ENCODE data around the gene CENPS. TPM values are rescaled to one million over a fixed set of nuclear protein-coding genes. Genes with fewer than 3 reads are reported as not detected.
A peak's percentile ranks its signal among the peaks of the same experiment; 100 is the strongest.

The CENPS gene
- total RNA-seq, 1 donor from 2014 or later: 14.1 TPM

- H3K9me3 Mint-ChIP-seq (ENCODE audit: unreplicated experiment): no peaks in the 10 kb centered on the region
- H3K36me3 Mint-ChIP-seq (ENCODE audit: unreplicated experiment): peaks cover 14% of the 10 kb centered on the region
- H3K4me1 Mint-ChIP-seq (ENCODE audit: unreplicated experiment): peaks cover 23% of the 10 kb centered on the region
- H3K27me3 Mint-ChIP-seq (ENCODE audit: unreplicated experiment): no peaks in the 10 kb centered on the region
- no peak for DNase-seq (ENCODE audit: extremely low spot score, unreplicated experiment)
- no peak for TF ChIP-seq CTCF (IDR thresholded peaks at IDR 0.05)
- H3K27ac Mint-ChIP-seq (ENCODE audit: unreplicated experiment): peak overlapping the region; percentile 93
- peak overlapping the region; percentile 53 for H3K4me3 Mint-ChIP-seq (ENCODE audit: unreplicated experiment)
Measured at GRCh38 chr1:10386761-10387676, 43.2 kb upstream of the CENPS start.

GRCh38 chr1:10387677-10388386 lies 42.4 kb upstream of the CENPS start:
- Mint-ChIP-seq H3K4me1 (ENCODE audit: unreplicated experiment) (peaks cover 23% of the 10 kb centered on the region), H3K27me3 (ENCODE audit: unreplicated experiment) (no peaks in the 10 kb centered on the region), H3K9me3 (ENCODE audit: unreplicated experiment) (no peaks in the 10 kb centered on the region), H3K36me3 (ENCODE audit: unreplicated experiment) (peaks cover 12% of the 10 kb centered on the region), H3K27ac (ENCODE audit: unreplicated experiment) (peak overlapping the region; percentile 93), H3K4me3 (ENCODE audit: unreplicated experiment) (peak overlapping the region; percentile 53)
- no peak for DNase-seq (ENCODE audit: extremely low spot score, unreplicated experiment)
- peak; percentile 29 for TF ChIP-seq CTCF (IDR thresholded peaks at IDR 0.05)

- Mint-ChIP-seq H3K36me3 (ENCODE audit: unreplicated experiment) (peaks cover 8% of the 10 kb centered on the region), H3K4me3 (ENCODE audit: unreplicated experiment) (peak overlapping the region; percentile 53), H3K9me3 (ENCODE audit: unreplicated experiment) (no peaks in the 10 kb centered on the region), H3K27me3 (ENCODE audit: unreplicated experiment) (no peaks in the 10 kb centered on the region), H3K4me1 (ENCODE audit: unreplicated experiment) (peaks cover 23% of the 10 kb centered on the region), H3K27ac (ENCODE audit: unreplicated experiment) (peak overlapping the region; percentile 93)
- no peak for DNase-seq (ENCODE audit: extremely low spot score, unreplicated experiment)
- no peak for TF ChIP-seq CTCF (IDR thresholded peaks at IDR 0.05)
Measured at GRCh38 chr1:10388387-10388715, 41.9 kb upstream of the CENPS start.

- no peak for DNase-seq (ENCODE audit: extremely low spot score, unreplicated experiment)
- Mint-ChIP-seq H3K9me3 (ENCODE audit: unreplicated experiment) (no peaks in the 10 kb centered on the region), H3K4me1 (ENCODE audit: unreplicated experiment) (peaks cover 23% of the 10 kb centered on the region), H3K27me3 (ENCODE audit: unreplicated experiment) (no peaks in the 10 kb centered on the region), H3K36me3 (ENCODE audit: unreplicated experiment) (peaks cover 5% of the 10 kb centered on the region), H3K4me3 (ENCODE audit: unreplicated experiment) (no peak overlapping the region), H3K27ac (ENCODE audit: unreplicated experiment) (no peak overlapping the region)
- TF ChIP-seq CTCF (IDR thresholded peaks at IDR 0.05): no peak
Measured at GRCh38 chr1:10389271-10389973, 40.8 kb upstream of the CENPS start.
